Epithelial cell of esophagus (primary cell): ENCODE results near the gene CDKN2B-AS1.
A peak's percentile ranks its signal among the peaks of the same experiment; 100 is the strongest.

Experiments
- DNase-seq: peaks from one replicate; pipeline ENCODE4 v3.0.0; 2010; ENCODE audit warnings: low read depth
- H3K4me3 ChIP-seq: 2 replicates; pipeline ENCODE4 v1.5.1; 2011; ENCODE audit warnings: mild to moderate bottlenecking, low read length, control low read depth
- CTCF ChIP-seq: IDR thresholded peaks from 2 replicates; pipeline ENCODE4 v1.5.1; 2011; ENCODE audit warnings: low read depth, mild to moderate bottlenecking, low read length, control low read depth, inconsistent platforms; ENCODE audit not compliant: insufficient read depth; ENCODE audit errors: missing control alignments

CDKN2B-AS1 gene

GRCh38 chr9:22043928-22044327, 49.3 kb downstream of the CDKN2B-AS1 start:
- no peak for TF ChIP-seq CTCF
- no peak overlapping the region for H3K4me3 ChIP-seq
- DNase-seq, result no peak

GRCh38 chr9:22044583-22044982, 50.0 kb downstream of the CDKN2B-AS1 start:
- no peak overlapping the region for H3K4me3 ChIP-seq
- TF ChIP-seq CTCF, result no peak
- DNase-seq, result peak; percentile 88

- H3K4me3 ChIP-seq, result no peak overlapping the region
- DNase-seq, result no peak
- TF ChIP-seq CTCF, result no peak
These were observed 50.8 kb downstream of the CDKN2B-AS1 start for GRCh38 chr9:22045423-22045822.

GRCh38 chr9:22046243-22046885, 51.8 kb downstream of the CDKN2B-AS1 start:
- no peak overlapping the region for H3K4me3 ChIP-seq
- DNase-seq, result no peak
- TF ChIP-seq CTCF, result no peak

GRCh38 chr9:22047596-22047995, 53.0 kb downstream of the CDKN2B-AS1 start:
- no peak for DNase-seq
- no peak for TF ChIP-seq CTCF
- no peak overlapping the region for H3K4me3 ChIP-seq

GRCh38 chr9:22049411-22049810, 54.8 kb downstream of the CDKN2B-AS1 start:
- no peak overlapping the region for H3K4me3 ChIP-seq
- TF ChIP-seq CTCF, result no peak
- DNase-seq, result peak; percentile 52

GRCh38 chr9:22050924-22051323, 56.3 kb downstream of the CDKN2B-AS1 start:
- DNase-seq, result no peak
- TF ChIP-seq CTCF, result no peak

More at GRCh38 chr9:22050924-22051323, 56.3 kb downstream of the CDKN2B-AS1 start:
- H3K4me3 ChIP-seq, result no peak overlapping the region
